A549 (cell line): ENCODE measurements around the gene CACNG7. TPM values are rescaled to one million over a fixed set of nuclear protein-coding genes. Genes with fewer than 3 reads are reported as not detected.

Source experiments
- ATAC-seq, 2 experiments: fragments of 200-7000 bp in 1 of 2; fragments of >200 bp in 1 of 2; cut with Nextera tagmentation in 1 of 2; cut with Tn5 transposase in 1 of 2; 3 replicates each; pipeline versions ENCODE4 v1.8.0 to v1.9.1; 2018 to 2020; ENCODE audit warnings: mild to moderate bottlenecking in 1 of 2, moderate library complexity in 1 of 2
- CTCF ChIA-PET: fragments of 300-600 bp; sonication (Branson Sonifier 250); formaldehyde crosslinking; extraction: SDS; loops from one replicate; lab custom pipeline; 2021; ENCODE audit warnings: antibody characterized with exemption, inconsistent platforms; lab: Yijun Ruan, JAX
- POLR2A ChIA-PET: fragments of 350-600 bp; formaldehyde crosslinking; extraction: SDS; loops from one replicate; lab custom pipeline; 2021; ENCODE audit warnings: antibody characterized with exemption, inconsistent platforms; lab: Yijun Ruan, JAX
- DNase-seq, 2 experiments: peaks; one replicate each; pipeline versions ENCODE4 v3.0.0 to v3.0.0-alpha.2; 2011 to 2016; ENCODE audit warnings: low read depth in 1 of 2, low spot score in 1 of 2
- FAIRE-seq: peaks from 2 replicates; lab custom pipeline; 2011; peaks lifted over from hg19 to GRCh38; lab: Jason Lieb, UNC
- H3K27ac ChIP-seq, 2 experiments: fragments of >200 bp; sonication (Bioruptor Twin); formaldehyde crosslinking; 3 replicates each; pipeline ENCODE4 v1.5.1; 2016 to 2017
- H3K4me1 ChIP-seq: fragments of >200 bp; sonication (Bioruptor Twin); formaldehyde crosslinking; 3 replicates; pipeline ENCODE4 v1.6.1; 2016
- H3K4me2 ChIP-seq: fragments of >200 bp; sonication (Bioruptor Twin); formaldehyde crosslinking; 3 replicates; pipeline ENCODE4 v1.6.1; 2016
- H3K4me3 ChIP-seq: fragments of >200 bp; sonication (Bioruptor Twin); formaldehyde crosslinking; 3 replicates; pipeline ENCODE4 v1.5.1; 2016
- H3K9me3 ChIP-seq: fragments of >200 bp; sonication (Bioruptor Twin); formaldehyde crosslinking; 3 replicates; pipeline ENCODE4 v1.6.1; 2016
- BHLHE40 ChIP-seq: IDR thresholded peaks from 2 replicates; pipeline ENCODE4 v1.6.1; 2012; ENCODE audit warnings: low read depth, low read length, inconsistent platforms
- CEBPB ChIP-seq, 2 experiments: fragments of >200 bp in 1 of 2; sonication (Bioruptor Twin) in 1 of 2; formaldehyde crosslinking in 1 of 2; IDR thresholded peaks; 2 replicates each; pipeline ENCODE4 v1.6.1; 2012 to 2016
- EHMT2 ChIP-seq: fragments of 200-600 bp; sonication (generic); IDR thresholded peaks from 2 replicates; pipeline ENCODE4 v1.6.1; 2016; ENCODE audit warnings: antibody characterized with exemption, low read depth, mild to moderate bottlenecking, moderate library complexity
- EP300 ChIP-seq, 2 experiments: fragments of >200 bp; sonication (Bioruptor Twin); formaldehyde crosslinking; IDR thresholded peaks; 2 replicates in 1 of 2; 3 replicates in 1 of 2; pipeline ENCODE4 v1.6.1; 2016 to 2017
- FOSB ChIP-seq: fragments of 250-450 bp; sonication (Bioruptor Pico); IDR thresholded peaks from 2 replicates; pipeline ENCODE4 v1.5.0; 2020; ENCODE audit warnings: mild to moderate bottlenecking, moderate library complexity
- FOSL2 ChIP-seq, 2 experiments: fragments of 450-650 bp in 1 of 2; fragments of >200 bp in 1 of 2; sonication (Bioruptor Twin) in 1 of 2; formaldehyde crosslinking; IDR thresholded peaks; 2 replicates each; pipeline versions ENCODE4 v1.5.0 to v1.6.1; 2016 to 2020; ENCODE audit warnings: mild to moderate bottlenecking in 1 of 2, moderate library complexity in 1 of 2
- FOXS1 ChIP-seq: fragments of 250-450 bp; sonication (Bioruptor Pico); IDR thresholded peaks from 2 replicates; pipeline ENCODE4 v1.5.0; 2020; ENCODE audit warnings: mild to moderate bottlenecking, moderate library complexity
- GATA3 ChIP-seq: IDR thresholded peaks from 2 replicates; pipeline ENCODE4 v1.6.1; 2012; ENCODE audit warnings: borderline replicate concordance
- HDAC2 ChIP-seq: fragments of 200-600 bp; sonication (generic); IDR thresholded peaks from 2 replicates; pipeline ENCODE4 v1.6.1; 2016
- HOXA7 ChIP-seq: fragments of 250-450 bp; sonication (Bioruptor Pico); IDR thresholded peaks from 2 replicates; pipeline ENCODE4 v1.5.0; 2020; ENCODE audit warnings: mild to moderate bottlenecking, moderate library complexity
- HOXB13 ChIP-seq: fragments of 250-450 bp; sonication (Bioruptor Pico); IDR thresholded peaks from 2 replicates; pipeline ENCODE4 v1.5.0; 2020; ENCODE audit warnings: low read depth, mild to moderate bottlenecking, moderate library complexity
- JUNB ChIP-seq: fragments of >200 bp; sonication (Bioruptor Twin); formaldehyde crosslinking; IDR thresholded peaks from 2 replicates; pipeline ENCODE4 v1.6.1; 2016
- MAFK ChIP-seq: fragments of 450-650 bp; IDR thresholded peaks from 2 replicates; pipeline ENCODE4 v1.6.1; 2014; ENCODE audit not compliant: partially characterized antibody
- MYC ChIP-seq: IDR thresholded peaks from 2 replicates; pipeline ENCODE4 v1.6.1; 2012; ENCODE audit warnings: mild to moderate bottlenecking, inconsistent platforms, low read length, improper control_type of control experiment, borderline replicate concordance
- PHF8 ChIP-seq: fragments of 200-600 bp; sonication (generic); IDR thresholded peaks from 2 replicates; pipeline ENCODE4 v1.6.1; 2016; ENCODE audit warnings: low read depth, mild to moderate bottlenecking, antibody characterized with exemption, moderate library complexity, borderline replicate concordance
- POLR2A ChIP-seq: IDR thresholded peaks from 2 replicates; pipeline ENCODE4 v1.6.1; 2012; ENCODE audit warnings: mild to moderate bottlenecking, low read length
- POLR2AphosphoS2 ChIP-seq: conservative IDR thresholded peaks from 2 replicates; pipeline ENCODE4 v1.6.1; 2012; ENCODE audit warnings: low read length, improper control_type of control experiment, inconsistent platforms
- RAD21 ChIP-seq, 2 experiments: fragments of >200 bp in 1 of 2; sonication (Bioruptor Twin) in 1 of 2; formaldehyde crosslinking in 1 of 2; IDR thresholded peaks in 1 of 2; conservative IDR thresholded peaks in 1 of 2; 2 replicates in 1 of 2; 3 replicates in 1 of 2; pipeline ENCODE4 v1.6.1; 2012 to 2018; ENCODE audit warnings: inconsistent platforms in 1 of 2
- SREBF2 ChIP-seq: fragments of 450-650 bp; IDR thresholded peaks from 2 replicates; pipeline ENCODE4 v1.6.1; 2014; ENCODE audit warnings: mild to moderate bottlenecking, moderate library complexity
- ZNF302 ChIP-seq: fragments of 250-450 bp; sonication (Bioruptor Pico); IDR thresholded peaks from 2 replicates; pipeline ENCODE4 v1.9.0; 2021; ENCODE audit warnings: inconsistent platforms, mild to moderate bottlenecking, moderate library complexity
- ZSCAN20 ChIP-seq: fragments of 250-450 bp; sonication (Bioruptor Pico); IDR thresholded peaks from 2 replicates; pipeline ENCODE4 v1.8.0; 2022; ENCODE audit warnings: mild to moderate bottlenecking, moderate library complexity
- WGBS: methylation state at CpG from one replicate; pipeline ENCODE4 v1.1.6; 2017; ENCODE audit errors: missing lambda C conversion rate; 5-methylcytosine and 5-hydroxymethylcytosine counted together
- polyA plus RNA-seq, 4 experiments: library from polyadenylated mRNA; depleted of rRNA in 3 of 4; stranded (reverse); fragments of >200 nt; fragmentation: RNase III in 1 of 4; extraction: RNeasy Plus Mini Kit Qiagen cat#74134 plus additional on column Dnase treatment in 1 of 4; gene quantifications; 2 replicates in 3 of 4; 3 replicates in 1 of 4; pipeline ENCODE4 v1.2.3, GENCODE V29; 2011 to 2017
- TF ChIP-seq, protein P1 (sequence below): fragments of >200 bp; sonication (Bioruptor Twin); formaldehyde crosslinking; IDR thresholded peaks from 3 replicates; pipeline ENCODE4 v1.6.1; 2016
- TF ChIP-seq, protein P2 (sequence below): IDR thresholded peaks from 2 replicates; pipeline ENCODE4 v1.6.1; 2012; ENCODE audit warnings: low read depth, borderline replicate concordance
- TF ChIP-seq, protein P3 (sequence below): fragments of 450-650 bp; IDR thresholded peaks from 2 replicates; pipeline ENCODE4 v1.6.1; 2014; ENCODE audit warnings: antibody characterized with exemption

The CACNG7 gene
- polyA plus RNA-seq, 2 of the 4 experiments (the other 2 are of a cell fraction) = 7.6 to 11.5 TPM

DNA sequence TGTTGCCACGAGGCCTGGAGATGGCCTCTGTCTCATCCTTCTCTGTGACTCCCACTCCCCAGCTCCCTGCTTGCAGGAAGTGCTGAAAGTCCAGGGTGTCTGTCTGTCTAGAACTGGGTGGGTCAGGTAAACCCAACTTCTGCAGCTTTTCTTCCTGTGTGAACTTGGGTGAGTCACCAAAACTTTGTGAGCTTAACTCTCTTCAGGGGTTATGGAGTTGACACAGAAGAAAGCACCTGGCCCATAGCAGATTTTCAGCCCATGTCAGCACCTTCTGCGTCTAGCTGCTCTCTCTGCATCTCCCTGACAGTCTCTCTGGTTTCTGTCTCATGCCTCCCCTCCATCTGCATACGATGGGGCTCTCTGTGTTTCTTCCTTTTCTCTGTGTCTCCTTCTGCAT is 4.2 kb upstream of the CACNG7 start:
- H3K27ac ChIP-seq = no peak overlapping the region
- DNase-seq = no peak
- no peak overlapping the region for H3K4me2 ChIP-seq
- peaks cover 37% of the 10 kb centered on the region for H3K4me1 ChIP-seq
- no peaks in the 10 kb centered on the region for H3K9me3 ChIP-seq
- TF ChIP-seq BHLHE40 = no peak
- TF ChIP-seq FOSB = no peak
- peak; percentile 50 for TF ChIP-seq MAFK
- TF ChIP-seq FOXS1 (CRISPR knock-in tag) = no peak
- no peak for TF ChIP-seq FOSL2 (IDR thresholded peaks at IDR 0.05)
- peak; percentile 39 for TF ChIP-seq FOSL2 (CRISPR knock-in tag; IDR thresholded peaks at IDR 0.05)
- no peak for TF ChIP-seq CEBPB (IDR thresholded peaks at IDR 0.05)
- TF ChIP-seq RAD21 (conservative IDR thresholded peaks at IDR 0.05 in 1 of 2, IDR thresholded peaks at IDR 0.05 in 1 of 2) = no peak
- no peak for ATAC-seq
- CTCF ChIA-PET = interaction anchor here (0.7 to 7.2 kb wide), 12 partner anchors 9 to 475 kb away, joined by 3 to 62 read pairs (median 4); no protein-coding TSS in a partner anchor
- POLR2A ChIA-PET = interaction anchor here (1.0 kb wide), 1 partner anchor 75 kb away, joined by 4 read pairs; no protein-coding TSS in a partner anchor
- no peak for FAIRE-seq
- no peak overlapping the region for H3K4me3 ChIP-seq
- WGBS = 24% methylated on average over 3 of the region's 3 CpGs

DNA sequence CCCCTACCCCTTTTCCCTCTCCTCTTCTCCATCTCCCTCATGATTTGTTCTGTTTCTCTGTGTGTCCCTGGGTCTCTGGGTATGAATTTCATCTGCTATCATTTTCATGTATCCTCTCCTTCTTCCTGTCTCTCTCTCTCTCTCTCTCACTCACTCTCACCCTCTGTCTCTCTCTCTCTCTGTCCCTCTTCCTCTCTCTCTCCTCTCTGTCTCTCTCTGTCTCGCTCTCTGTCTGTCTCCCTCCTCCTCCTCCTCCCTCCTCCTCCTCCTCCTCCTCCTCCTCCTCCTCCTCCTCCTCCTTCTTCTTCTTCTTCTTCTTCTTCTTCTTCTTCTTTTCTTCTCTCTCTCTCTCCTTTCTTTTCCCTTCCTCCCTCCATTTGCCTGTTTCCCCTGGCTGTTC is 3.3 kb upstream of the CACNG7 start:
- 84% methylated on average over 1 of the region's 1 CpG for WGBS
- Histone ChIP-seq H3K27ac (no peak overlapping the region), H3K4me1 (peaks cover 42% of the 10 kb centered on the region), H3K4me3 (no peak overlapping the region), H3K4me2 (no peak overlapping the region), H3K9me3 (no peaks in the 10 kb centered on the region)
- TF ChIP-seq ZNF302 (CRISPR knock-in tag) (no peak), ZSCAN20 (CRISPR knock-in tag) (no peak), EP300 (IDR thresholded peaks at IDR 0.05) (no peak), HOXA7 (CRISPR knock-in tag) (no peak), POLR2AphosphoS2 (no peak), POLR2A (no peak), JUNB (no peak), HOXB13 (CRISPR knock-in tag) (no peak), SREBF2 (no peak), FOSB (no peak), EHMT2 (no peak), FOSL2 (IDR thresholded peaks at IDR 0.05) (no peak), FOSL2 (CRISPR knock-in tag; IDR thresholded peaks at IDR 0.05) (no peak), PHF8 (no peak), GATA3 (no peak), HDAC2 (no peak), MYC (no peak)
- TF ChIP-seq, protein P1, sequence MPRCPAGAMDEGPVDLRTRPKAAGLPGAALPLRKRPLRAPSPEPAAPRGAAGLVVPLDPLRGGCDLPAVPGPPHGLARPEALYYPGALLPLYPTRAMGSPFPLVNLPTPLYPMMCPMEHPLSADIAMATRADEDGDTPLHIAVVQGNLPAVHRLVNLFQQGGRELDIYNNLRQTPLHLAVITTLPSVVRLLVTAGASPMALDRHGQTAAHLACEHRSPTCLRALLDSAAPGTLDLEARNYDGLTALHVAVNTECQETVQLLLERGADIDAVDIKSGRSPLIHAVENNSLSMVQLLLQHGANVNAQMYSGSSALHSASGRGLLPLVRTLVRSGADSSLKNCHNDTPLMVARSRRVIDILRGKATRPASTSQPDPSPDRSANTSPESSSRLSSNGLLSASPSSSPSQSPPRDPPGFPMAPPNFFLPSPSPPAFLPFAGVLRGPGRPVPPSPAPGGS = no peak
- TF ChIP-seq, protein P2, sequence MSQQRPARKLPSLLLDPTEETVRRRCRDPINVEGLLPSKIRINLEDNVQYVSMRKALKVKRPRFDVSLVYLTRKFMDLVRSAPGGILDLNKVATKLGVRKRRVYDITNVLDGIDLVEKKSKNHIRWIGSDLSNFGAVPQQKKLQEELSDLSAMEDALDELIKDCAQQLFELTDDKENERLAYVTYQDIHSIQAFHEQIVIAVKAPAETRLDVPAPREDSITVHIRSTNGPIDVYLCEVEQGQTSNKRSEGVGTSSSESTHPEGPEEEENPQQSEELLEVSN = no peak
- TF ChIP-seq, protein P3, sequence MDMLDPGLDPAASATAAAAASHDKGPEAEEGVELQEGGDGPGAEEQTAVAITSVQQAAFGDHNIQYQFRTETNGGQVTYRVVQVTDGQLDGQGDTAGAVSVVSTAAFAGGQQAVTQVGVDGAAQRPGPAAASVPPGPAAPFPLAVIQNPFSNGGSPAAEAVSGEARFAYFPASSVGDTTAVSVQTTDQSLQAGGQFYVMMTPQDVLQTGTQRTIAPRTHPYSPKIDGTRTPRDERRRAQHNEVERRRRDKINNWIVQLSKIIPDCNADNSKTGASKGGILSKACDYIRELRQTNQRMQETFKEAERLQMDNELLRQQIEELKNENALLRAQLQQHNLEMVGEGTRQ = no peak
- no peak for ATAC-seq
- DNase-seq = no peak
- CTCF ChIA-PET = interaction anchor here (0.6 to 3.2 kb wide), 23 partner anchors 9 to 196 kb away, joined by 3 to 63 read pairs (median 8); partner anchors contain the start of gene OSCAR
- no peak for FAIRE-seq
- POLR2A ChIA-PET = no interaction called here
